ENCODE measurements around the gene SCN1A. TPM values are rescaled to one million over a fixed set of nuclear protein-coding genes. Genes with fewer than 3 reads are reported as not detected.

Gene SCN1A
- total RNA-seq: not detected in 2 replicates

DNA sequence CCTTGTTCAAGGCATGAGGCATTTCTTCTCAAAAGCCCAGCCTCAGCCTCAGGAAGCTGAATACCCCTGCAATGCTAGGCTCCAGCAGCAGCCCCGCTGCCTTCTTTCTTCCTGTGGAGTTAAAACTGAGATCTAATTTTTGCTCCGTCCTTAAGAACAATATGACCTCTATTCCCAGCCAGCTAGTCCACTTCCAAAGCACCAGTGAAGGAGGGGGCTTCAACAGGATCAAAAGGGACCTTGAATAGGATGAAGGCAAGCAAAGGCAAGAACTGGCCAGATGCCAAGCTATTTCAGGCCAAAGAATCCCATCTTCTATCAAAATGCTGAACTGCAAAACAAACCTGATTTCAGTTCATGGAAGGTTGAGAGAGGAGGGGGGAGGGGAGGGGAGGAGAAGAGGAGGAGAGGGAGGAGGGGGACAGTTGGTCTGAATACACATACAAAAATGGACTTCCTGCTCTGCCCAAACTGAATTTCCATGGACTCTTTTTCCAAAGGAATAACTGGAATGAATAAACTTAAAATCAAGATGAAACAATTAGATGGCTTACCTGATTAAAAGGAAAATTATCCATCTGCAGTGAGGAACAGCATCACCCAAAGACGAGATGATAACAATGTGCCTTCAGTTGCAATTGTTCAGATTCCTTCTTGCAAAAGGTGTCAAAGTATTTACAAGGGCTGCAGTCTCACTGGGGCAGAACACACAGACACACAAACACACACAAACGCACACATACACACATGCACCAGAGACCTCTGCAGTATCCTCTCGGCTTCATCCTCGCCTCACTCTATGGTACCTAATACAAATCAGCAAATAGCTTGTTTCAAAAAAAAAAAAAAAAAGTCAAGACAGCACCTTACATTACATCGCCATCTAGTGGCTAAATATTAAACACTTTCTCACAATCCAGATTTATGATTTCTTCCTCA lies at the start of gene SCN1A:
TSS of gene SCN1A (minus strand) at position 804 of the 939 bp plus-strand sequence. CDS start 54,399 bp downstream, outside the sequence.

GRCh38 chr2:165953655-165954606 lies 173.9 kb downstream of the SCN1A start, which contains the start of gene TTC21B:
TTC21B (minus strand) TSS chr2:165953776; CDS start chr2:165953705, 71 bp downstream.

Other genes starting within 250 kb of the SCN1A start
- gene TTC21B, start 174.2 kb downstream of the SCN1A start, total RNA-seq: 27.0 and 44.2 TPM in 2 replicates
- gene SCN9A, start 247.9 kb upstream of the SCN1A start, total RNA-seq: 22.9 and 57.8 TPM in 2 replicates